Prostate gland (tissue), 2 donors: ENCODE results near the gene CAPZB. TPM values are rescaled to one million over a fixed set of nuclear protein-coding genes. Genes with fewer than 3 reads are reported as not detected.
A peak's percentile ranks its signal among the peaks of the same experiment; 100 is the strongest.

Source experiments
- DNase-seq: peaks from one replicate; pipeline ENCODE4 v3.0.0-alpha.2; 2019; ENCODE audit warnings: low spot score
- H3K27ac ChIP-seq, 2 donors: fragments of 200-600 bp; sonication (generic); 2 replicates each; pipeline ENCODE4 v1.5.1; 2017 to 2019
- H3K27me3 ChIP-seq: fragments of 200-600 bp; sonication (generic); replicated peaks from 2 replicates; pipeline ENCODE4 v1.5.1; 2019; ENCODE audit not compliant: insufficient read depth
- H3K36me3 ChIP-seq, 2 donors: fragments of 200-600 bp; sonication (generic); 1 replicate in 1 of 2; 2 replicates in 1 of 2; pipeline versions ENCODE4 v1.5.1 to v1.8.1; 2017 to 2019
- H3K4me1 ChIP-seq: fragments of 200-600 bp; sonication (generic); replicated peaks from 2 replicates; pipeline ENCODE4 v1.5.1; 2019
- H3K4me3 ChIP-seq, 2 donors: fragments of 200-600 bp; sonication (generic); 2 replicates each; pipeline ENCODE4 v1.5.1; 2017 to 2019
- H3K9me3 ChIP-seq: fragments of 200-600 bp; sonication (generic); 2 replicates; pipeline ENCODE4 v1.5.1; 2017
- POLR2A ChIP-seq: fragments of 450-650 bp; IDR thresholded peaks from one replicate; pipeline ENCODE4 v1.6.1; 2016; ENCODE audit warnings: antibody characterized with exemption, mild to moderate bottlenecking
- POLR2AphosphoS5 ChIP-seq: sonication (generic); formaldehyde crosslinking; IDR thresholded peaks from one replicate; pipeline ENCODE4 v1.6.1; 2017; ENCODE audit warnings: antibody characterized with exemption
- WGBS: methylation state at CpG from one replicate; pipeline ENCODE4 v1.1.5; 2018; 5-methylcytosine and 5-hydroxymethylcytosine counted together
- intact Hi-C: fragments of 100-400 bp; cut with DNase I; formaldehyde crosslinking; loops from one replicate; pipeline ENCODE4 v1.14.2; 2022
- total RNA-seq, 2 donors: library from RNA; depleted of rRNA; stranded (reverse); fragments of >200 nt; gene quantifications; one replicate each; pipeline ENCODE4 v1.1.0, GENCODE V29; 2016
- TF ChIP-seq, protein P1 (sequence below), 4 experiments: fragments of 200-600 bp in 2 of 4; fragments of 450-650 bp in 2 of 4; sonication (generic) in 2 of 4; IDR thresholded peaks; 1 replicate in 3 of 4; 2 replicates in 1 of 4; pipeline ENCODE4 v1.5.1; 2016 to 2019; ENCODE audit warnings: antibody characterized with exemption in 4 of 4, mild to moderate bottlenecking in 2 of 4, moderate library complexity in 2 of 4

The CAPZB gene
- total RNA-seq, 2 donors from 2014 or later: 139 to 150 TPM

DNA sequence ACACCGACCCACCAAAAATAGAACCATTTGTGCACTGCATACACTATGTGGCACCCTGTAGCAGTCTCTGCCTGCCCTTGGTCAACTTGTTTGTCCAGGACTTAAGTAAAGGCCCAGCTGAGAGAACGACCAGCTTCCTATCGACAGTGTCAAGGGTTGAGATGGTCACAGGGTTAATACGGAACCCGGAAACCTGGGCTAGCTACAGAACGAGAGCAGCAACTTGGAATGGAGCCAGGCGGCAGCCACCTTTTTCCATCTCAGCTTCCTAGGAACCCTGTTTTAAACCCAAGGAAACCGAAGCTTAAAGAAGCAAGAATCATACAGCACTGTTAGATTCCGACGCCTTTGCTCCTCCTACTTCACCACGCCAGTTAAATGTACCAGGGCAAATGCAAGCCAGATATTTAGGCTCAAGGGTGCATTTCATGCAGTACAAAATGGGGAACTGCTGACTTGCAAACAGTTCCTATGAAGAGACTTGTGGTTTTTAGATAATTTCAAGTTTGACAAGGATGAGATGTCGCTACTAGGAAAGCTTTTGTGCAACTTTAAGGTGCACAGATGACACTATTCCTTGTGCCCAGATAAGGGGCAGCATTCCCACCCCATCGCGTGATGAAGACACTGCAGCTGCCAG is 137.7 kb downstream of the CAPZB start:
- no peak overlapping the region for H3K4me3 ChIP-seq
- DNase-seq: no peak
- TF ChIP-seq POLR2AphosphoS5 (no peak), POLR2A (no peak)
- TF ChIP-seq, protein P1, sequence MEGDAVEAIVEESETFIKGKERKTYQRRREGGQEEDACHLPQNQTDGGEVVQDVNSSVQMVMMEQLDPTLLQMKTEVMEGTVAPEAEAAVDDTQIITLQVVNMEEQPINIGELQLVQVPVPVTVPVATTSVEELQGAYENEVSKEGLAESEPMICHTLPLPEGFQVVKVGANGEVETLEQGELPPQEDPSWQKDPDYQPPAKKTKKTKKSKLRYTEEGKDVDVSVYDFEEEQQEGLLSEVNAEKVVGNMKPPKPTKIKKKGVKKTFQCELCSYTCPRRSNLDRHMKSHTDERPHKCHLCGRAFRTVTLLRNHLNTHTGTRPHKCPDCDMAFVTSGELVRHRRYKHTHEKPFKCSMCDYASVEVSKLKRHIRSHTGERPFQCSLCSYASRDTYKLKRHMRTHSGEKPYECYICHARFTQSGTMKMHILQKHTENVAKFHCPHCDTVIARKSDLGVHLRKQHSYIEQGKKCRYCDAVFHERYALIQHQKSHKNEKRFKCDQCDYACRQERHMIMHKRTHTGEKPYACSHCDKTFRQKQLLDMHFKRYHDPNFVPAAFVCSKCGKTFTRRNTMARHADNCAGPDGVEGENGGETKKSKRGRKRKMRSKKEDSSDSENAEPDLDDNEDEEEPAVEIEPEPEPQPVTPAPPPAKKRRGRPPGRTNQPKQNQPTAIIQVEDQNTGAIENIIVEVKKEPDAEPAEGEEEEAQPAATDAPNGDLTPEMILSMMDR (IDR thresholded peaks at IDR 0.05): no peak
- 49% methylated on average over 14 of the region's 14 CpGs for WGBS
- peaks cover 23% of the 10 kb centered on the region for H3K4me1 ChIP-seq
- H3K36me3 ChIP-seq: no peaks in the 10 kb centered on the region
- intact Hi-C loops: loop anchor here (2.0 kb wide), 1 partner anchor 303 kb away; no protein-coding TSS in a partner anchor
- H3K27ac ChIP-seq: peak overlapping the region; percentile 53 to 66
- no peaks in the 10 kb centered on the region for H3K27me3 ChIP-seq
- no peaks in the 10 kb centered on the region for H3K9me3 ChIP-seq

DNA sequence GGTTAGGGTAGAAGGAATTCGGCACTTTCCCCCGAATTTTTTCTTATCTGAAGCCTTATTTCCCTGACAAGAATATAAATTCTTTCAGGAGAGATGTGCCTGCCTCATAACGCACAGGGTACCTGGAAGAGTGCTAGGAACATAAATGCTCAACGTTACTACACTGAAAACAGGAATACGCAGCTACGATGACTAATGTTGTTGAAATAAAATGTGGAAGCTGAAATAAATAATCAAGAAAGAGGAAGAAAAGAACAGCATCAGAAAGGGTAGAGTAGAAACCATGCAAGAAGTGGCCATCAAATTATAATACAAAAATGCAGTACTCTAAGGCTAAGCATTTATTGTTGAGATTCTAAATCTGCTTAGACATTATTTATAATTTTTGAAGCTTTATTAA is 139.3 kb downstream of the CAPZB start:
- intact Hi-C loops: loop anchor here (2.0 kb wide), 1 partner anchor 305 kb away; no protein-coding TSS in a partner anchor
- Histone ChIP-seq H3K4me3 (no peak overlapping the region), H3K36me3 (peaks cover 0 to 4% of the 10 kb centered on the region in 2 donors), H3K27me3 (no peaks in the 10 kb centered on the region), H3K27ac (no peak overlapping the region), H3K4me1 (peaks cover 17% of the 10 kb centered on the region), H3K9me3 (no peaks in the 10 kb centered on the region)
- WGBS: 73% methylated on average over 6 of the region's 6 CpGs
- TF ChIP-seq POLR2AphosphoS5 (no peak), POLR2A (no peak)
- TF ChIP-seq, protein P1 (IDR thresholded peaks at IDR 0.05): no peak
- no peak for DNase-seq

DNA sequence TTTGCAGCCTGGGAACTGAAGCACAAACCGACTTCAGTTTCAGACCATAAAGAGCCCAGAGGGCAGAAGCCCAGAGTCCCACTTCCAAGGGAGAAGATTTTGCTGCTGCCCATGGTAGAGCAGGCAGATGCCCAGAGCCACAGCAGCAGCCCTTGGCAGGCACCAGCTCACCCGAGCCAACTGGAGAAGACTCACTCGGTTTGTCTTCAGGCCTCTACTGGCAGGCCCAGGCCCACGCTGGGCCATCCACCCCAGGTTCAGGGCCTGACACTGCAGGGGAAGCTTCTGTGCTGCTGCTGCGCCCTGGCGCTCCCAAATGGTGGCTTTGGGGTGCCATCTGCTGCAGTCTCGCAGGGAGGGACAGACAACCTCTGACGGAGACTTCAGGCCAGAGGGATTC is 139.9 kb downstream of the CAPZB start:
- Histone ChIP-seq H3K36me3 (peaks cover 0 to 4% of the 10 kb centered on the region in 2 donors), H3K27me3 (no peaks in the 10 kb centered on the region), H3K9me3 (no peaks in the 10 kb centered on the region), H3K27ac (peak overlapping the region; percentile 30 to 36), H3K4me3 (no peak overlapping the region), H3K4me1 (peaks cover 17% of the 10 kb centered on the region)
- TF ChIP-seq, protein P1 (IDR thresholded peaks at IDR 0.05): no peak
- TF ChIP-seq POLR2A (no peak), POLR2AphosphoS5 (no peak)
- WGBS: 71% methylated on average over 8 of the region's 8 CpGs
- no peak for DNase-seq
- intact Hi-C loops: loop anchor here (2.0 kb wide), 1 partner anchor 43 kb away; no protein-coding TSS in a partner anchor

DNA sequence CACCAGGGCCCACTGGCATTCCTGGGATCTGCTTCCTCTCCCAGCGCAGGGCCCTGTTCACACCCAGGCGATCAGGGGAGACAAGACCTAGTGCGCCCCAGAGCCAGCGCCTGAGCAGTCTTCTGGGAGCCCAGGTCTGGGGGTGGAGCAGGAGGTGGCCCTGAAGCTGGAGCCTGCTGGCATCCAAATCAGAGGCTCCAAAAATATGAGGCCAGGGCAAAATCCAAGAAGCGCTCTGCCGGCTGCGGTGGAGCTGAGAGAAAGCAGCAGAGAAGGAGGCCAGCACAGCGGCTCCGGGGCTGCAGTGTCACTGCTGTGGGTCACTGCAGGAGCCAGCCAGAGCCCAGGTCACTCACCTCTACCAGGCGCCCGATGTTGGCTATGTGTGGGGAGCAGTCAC is 140.5 kb downstream of the CAPZB start:
- WGBS: 79% methylated on average over 11 of the region's 11 CpGs
- Histone ChIP-seq H3K9me3 (no peaks in the 10 kb centered on the region), H3K4me3 (no peak overlapping the region), H3K27me3 (no peaks in the 10 kb centered on the region), H3K4me1 (peaks cover 17% of the 10 kb centered on the region), H3K27ac (peak overlapping the region; percentile 30 to 36), H3K36me3 (peaks cover 0 to 4% of the 10 kb centered on the region in 2 donors)
- intact Hi-C loops: loop anchor here (2.0 to 5.0 kb wide), 2 partner anchors 44 to 142 kb away; partner anchors contain the start of gene CAPZB
- no peak for TF ChIP-seq POLR2AphosphoS5
- TF ChIP-seq, protein P1 (IDR thresholded peaks at IDR 0.05): no peak
- no peak for TF ChIP-seq POLR2A
- DNase-seq: no peak

DNA sequence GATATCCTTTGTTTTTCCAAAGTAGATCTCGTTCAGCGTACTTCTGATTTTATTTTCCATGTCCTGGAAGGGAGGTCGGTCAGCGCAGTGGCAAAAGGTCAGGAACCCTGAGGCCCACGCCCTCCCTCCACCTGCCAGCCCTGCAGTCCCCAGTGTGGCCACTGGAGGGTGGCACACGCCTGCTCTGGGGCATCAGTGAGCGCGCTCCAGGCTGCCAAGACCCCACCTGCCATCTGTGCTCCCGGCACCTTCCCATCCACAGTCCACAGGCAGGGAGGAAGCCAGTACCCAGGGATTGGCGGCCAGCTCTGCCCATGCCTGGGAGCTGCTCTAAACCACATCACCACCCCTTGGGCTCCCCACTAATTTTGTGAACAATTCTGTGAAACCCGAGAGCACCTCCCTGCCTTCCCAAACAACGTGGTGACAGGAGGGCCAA is 140.9 kb downstream of the CAPZB start:
- H3K27me3 ChIP-seq: no peaks in the 10 kb centered on the region
- H3K4me3 ChIP-seq: no peak overlapping the region
- H3K9me3 ChIP-seq: no peaks in the 10 kb centered on the region
- intact Hi-C loops: loop anchor here (2.0 to 5.0 kb wide), 2 partner anchors 44 to 143 kb away; partner anchors contain the start of gene CAPZB
- peak overlapping the region; percentile 30 to 36 for H3K27ac ChIP-seq
- DNase-seq: peak; percentile 65
- peaks cover 13% of the 10 kb centered on the region for H3K4me1 ChIP-seq
- TF ChIP-seq POLR2A: no peak
- TF ChIP-seq, protein P1 (IDR thresholded peaks at IDR 0.05): peak; percentile 94 to 98 (median 95)
- TF ChIP-seq POLR2AphosphoS5: peak; percentile 63
- 45% methylated on average over 11 of the region's 12 CpGs for WGBS
- H3K36me3 ChIP-seq: peaks cover 0 to 4% of the 10 kb centered on the region in 2 donors
